ENCODE results near the gene FAM135A.
A peak's percentile ranks its signal among the peaks of the same experiment; 100 is the strongest.

The FAM135A gene

DNA sequence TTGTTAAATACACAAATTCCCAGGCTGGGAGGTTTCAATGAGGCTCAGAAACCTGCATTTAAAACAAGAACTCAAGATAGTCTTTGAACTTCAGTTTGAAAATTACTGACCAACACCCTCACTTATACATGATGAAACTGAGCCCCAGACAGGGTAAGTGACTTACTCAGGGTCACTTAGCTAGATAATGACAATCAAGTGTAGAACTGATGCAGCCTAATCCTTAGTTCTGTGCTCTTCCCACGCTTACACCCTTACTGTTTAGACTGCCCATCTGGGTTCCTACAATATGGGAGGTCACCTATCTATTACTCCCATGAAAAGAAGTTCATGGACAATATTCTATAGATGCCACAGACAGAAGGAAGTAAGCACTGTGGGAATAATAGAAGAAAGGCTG, 24.5 kb upstream of the FAM135A start:
- Mint-ChIP-seq H3K27ac (no peak overlapping the region), H3K36me3 (ENCODE audit: low read depth) (no peaks in the 10 kb centered on the region), H3K9me3 (no peaks in the 10 kb centered on the region), H3K4me3 (no peak overlapping the region), H3K4me1 (no peaks in the 10 kb centered on the region), H3K27me3 (peaks cover 14% of the 10 kb centered on the region)
- no peak for ATAC-seq
- DNase-seq = no peak

DNA sequence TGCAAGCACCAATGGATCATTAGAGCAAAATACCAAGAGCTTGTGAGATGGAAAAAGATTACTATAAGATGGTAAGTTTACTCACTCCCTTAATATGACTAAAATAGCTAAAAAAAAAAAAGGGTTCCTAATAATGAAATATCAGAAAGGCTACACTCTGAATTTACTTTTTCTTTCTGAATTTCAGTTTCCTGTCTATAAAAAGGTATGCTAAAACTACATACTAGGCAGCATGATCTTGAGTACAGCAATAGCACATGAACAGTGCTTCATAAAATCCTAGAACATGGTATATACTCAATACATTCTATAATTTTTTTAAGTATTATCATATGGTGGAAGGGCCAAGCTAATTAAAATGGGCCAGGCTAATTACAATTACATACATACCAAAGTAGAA, 24.0 kb upstream of the FAM135A start:
- no peaks in the 10 kb centered on the region for H3K9me3 Mint-ChIP-seq

DNA sequence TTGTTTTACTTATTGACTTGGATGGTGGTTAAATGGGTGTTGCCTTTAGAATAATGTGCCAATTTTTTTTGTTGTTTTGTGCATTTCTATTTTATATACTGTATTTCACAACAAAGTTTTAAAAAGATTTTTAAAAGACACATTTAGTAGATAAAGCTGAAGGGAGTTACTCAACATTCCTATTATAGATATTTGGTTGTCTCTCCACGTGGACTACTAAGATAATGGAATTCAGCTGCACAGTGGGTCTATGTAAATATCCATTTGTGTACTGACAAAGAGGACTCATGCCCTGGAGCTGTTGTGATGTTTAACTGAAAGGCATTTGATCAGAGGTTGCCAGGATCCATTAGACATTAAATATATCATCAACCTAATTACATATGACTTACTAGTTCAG, 23.2 kb upstream of the FAM135A start:
- no peak overlapping the region for H3K4me3 Mint-ChIP-seq
- no peak overlapping the region for H3K27ac Mint-ChIP-seq
- ATAC-seq = no peak
- no peaks in the 10 kb centered on the region for H3K9me3 Mint-ChIP-seq
- H3K4me1 Mint-ChIP-seq = no peaks in the 10 kb centered on the region
- no peaks in the 10 kb centered on the region for H3K36me3 Mint-ChIP-seq (ENCODE audit: low read depth)
- peaks cover 14% of the 10 kb centered on the region for H3K27me3 Mint-ChIP-seq
- DNase-seq = no peak

More for the DNA sequence above, 24.0 kb upstream of the FAM135A start:
- DNase-seq (no peak), ATAC-seq (no peak)
- Mint-ChIP-seq H3K36me3 (ENCODE audit: low read depth) (no peaks in the 10 kb centered on the region), H3K27me3 (peaks cover 11% of the 10 kb centered on the region), H3K27ac (no peak overlapping the region), H3K4me3 (no peak overlapping the region), H3K4me1 (no peaks in the 10 kb centered on the region)

DNA sequence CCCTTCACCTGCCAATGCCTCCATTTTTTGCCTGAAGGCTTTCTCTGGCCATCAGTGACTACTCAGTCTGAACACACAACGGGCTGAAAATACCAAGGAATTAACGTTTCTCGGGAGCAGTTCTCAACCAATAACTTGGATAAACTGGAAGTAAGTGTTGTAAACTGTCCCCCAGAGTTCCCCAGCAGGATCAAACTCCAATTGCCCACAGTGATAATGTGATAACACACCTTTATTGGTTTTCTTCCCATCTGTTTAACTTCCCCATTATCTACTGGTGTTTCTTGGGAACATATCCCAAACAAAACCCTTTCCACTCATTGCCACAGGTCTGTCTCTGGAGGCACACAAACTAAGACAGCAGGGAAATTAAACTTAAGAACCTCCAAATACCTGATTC, 21.8 kb upstream of the FAM135A start:
- Mint-ChIP-seq H3K27me3 (peaks cover 14% of the 10 kb centered on the region), H3K4me1 (no peaks in the 10 kb centered on the region), H3K4me3 (no peak overlapping the region), H3K36me3 (ENCODE audit: low read depth) (no peaks in the 10 kb centered on the region), H3K27ac (no peak overlapping the region), H3K9me3 (no peaks in the 10 kb centered on the region)
- no peak for DNase-seq
- ATAC-seq = no peak

DNA sequence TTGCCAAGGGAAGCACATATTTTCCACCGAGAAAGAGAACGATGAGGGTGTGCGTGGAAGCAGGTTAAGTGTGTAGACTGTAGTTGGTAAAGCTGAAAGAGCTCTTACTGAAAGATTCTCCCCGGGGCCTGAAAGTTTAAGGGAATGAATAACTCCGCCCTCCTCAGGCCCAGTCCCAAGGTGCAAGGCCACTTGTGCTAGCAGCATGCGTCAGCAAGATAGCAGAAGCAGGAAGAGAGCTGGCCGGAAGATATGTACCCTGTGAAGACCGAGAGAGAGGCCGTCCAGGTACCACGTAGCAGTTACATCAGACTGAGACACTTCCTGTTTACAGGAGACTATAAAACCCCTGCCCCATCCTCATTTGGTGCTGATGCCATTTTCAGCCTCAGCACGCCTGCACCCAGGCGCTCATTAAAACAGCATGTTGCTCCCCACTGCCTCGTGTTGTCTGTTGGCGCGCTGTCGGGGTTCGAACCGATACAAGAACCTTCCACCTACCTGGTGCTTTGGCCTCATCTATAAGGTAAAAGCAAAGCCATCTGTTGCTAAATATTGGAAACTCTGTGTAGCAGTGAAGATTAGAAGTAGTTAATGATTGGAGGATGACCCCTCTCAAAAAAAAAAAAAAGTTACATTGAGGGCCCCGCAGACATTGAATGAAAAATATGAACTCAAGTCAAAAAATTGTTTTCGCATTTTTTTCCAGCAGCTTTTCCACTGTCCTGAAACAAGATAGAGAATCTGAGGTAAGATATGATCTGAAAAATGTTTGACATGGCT, 18.6 kb upstream of the FAM135A start:
- no peak for ATAC-seq
- peaks cover 20% of the 10 kb centered on the region for H3K27me3 Mint-ChIP-seq
- no peaks in the 10 kb centered on the region for H3K9me3 Mint-ChIP-seq
- DNase-seq = no peak
- H3K4me3 Mint-ChIP-seq = no peak overlapping the region
- no peak overlapping the region for H3K27ac Mint-ChIP-seq
- no peaks in the 10 kb centered on the region for H3K36me3 Mint-ChIP-seq (ENCODE audit: low read depth)
- H3K4me1 Mint-ChIP-seq = no peaks in the 10 kb centered on the region

DNA sequence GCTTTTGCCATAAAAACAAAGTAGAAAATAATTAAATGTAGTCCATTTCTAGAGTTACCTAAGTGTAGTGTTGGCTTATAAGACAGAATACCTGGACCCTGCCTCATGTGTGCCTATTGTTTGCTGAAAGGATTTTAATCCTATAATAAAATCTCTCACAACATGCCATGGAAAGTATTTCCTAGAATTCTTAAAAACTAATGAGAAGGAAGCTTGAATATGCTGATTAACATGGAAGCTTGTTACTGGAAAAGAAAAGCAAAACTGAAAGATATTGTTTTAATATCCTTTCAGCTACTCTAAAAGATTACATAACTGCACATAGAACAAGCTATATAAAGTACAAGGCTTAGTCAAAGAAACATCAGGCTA, 18.0 kb upstream of the FAM135A start:
- H3K4me3 Mint-ChIP-seq = no peak overlapping the region
- ATAC-seq (no peak), DNase-seq (no peak)
- H3K27ac Mint-ChIP-seq = no peak overlapping the region
- no peaks in the 10 kb centered on the region for H3K4me1 Mint-ChIP-seq
- H3K9me3 Mint-ChIP-seq = no peaks in the 10 kb centered on the region
- H3K27me3 Mint-ChIP-seq = peaks cover 21% of the 10 kb centered on the region
- H3K36me3 Mint-ChIP-seq (ENCODE audit: low read depth) = no peaks in the 10 kb centered on the region

DNA sequence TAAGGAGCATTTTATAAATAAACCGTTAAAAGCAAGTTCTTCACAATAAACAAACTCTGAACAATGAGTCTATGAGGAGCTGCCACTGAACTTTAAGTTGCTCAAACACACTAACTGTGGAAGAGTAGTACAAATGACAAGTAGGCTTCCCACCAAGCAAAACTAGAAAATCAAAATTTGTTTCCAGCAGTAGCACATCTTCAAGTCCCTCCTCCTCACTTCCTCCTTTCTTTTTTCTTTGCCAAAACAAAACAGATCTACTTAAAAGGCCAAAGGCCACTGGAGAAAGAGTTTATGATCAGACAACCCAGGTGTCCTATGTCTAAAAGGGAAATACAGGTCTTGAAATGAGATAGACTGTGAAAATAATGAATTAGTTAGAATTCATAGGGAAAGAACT, 17.1 kb upstream of the FAM135A start:
- DNase-seq (no peak), ATAC-seq (no peak)
- H3K4me3 Mint-ChIP-seq = no peak overlapping the region
- no peaks in the 10 kb centered on the region for H3K36me3 Mint-ChIP-seq (ENCODE audit: low read depth)
- no peak overlapping the region for H3K27ac Mint-ChIP-seq
- H3K27me3 Mint-ChIP-seq = peaks cover 21% of the 10 kb centered on the region
- no peaks in the 10 kb centered on the region for H3K4me1 Mint-ChIP-seq
- no peaks in the 10 kb centered on the region for H3K9me3 Mint-ChIP-seq

DNA sequence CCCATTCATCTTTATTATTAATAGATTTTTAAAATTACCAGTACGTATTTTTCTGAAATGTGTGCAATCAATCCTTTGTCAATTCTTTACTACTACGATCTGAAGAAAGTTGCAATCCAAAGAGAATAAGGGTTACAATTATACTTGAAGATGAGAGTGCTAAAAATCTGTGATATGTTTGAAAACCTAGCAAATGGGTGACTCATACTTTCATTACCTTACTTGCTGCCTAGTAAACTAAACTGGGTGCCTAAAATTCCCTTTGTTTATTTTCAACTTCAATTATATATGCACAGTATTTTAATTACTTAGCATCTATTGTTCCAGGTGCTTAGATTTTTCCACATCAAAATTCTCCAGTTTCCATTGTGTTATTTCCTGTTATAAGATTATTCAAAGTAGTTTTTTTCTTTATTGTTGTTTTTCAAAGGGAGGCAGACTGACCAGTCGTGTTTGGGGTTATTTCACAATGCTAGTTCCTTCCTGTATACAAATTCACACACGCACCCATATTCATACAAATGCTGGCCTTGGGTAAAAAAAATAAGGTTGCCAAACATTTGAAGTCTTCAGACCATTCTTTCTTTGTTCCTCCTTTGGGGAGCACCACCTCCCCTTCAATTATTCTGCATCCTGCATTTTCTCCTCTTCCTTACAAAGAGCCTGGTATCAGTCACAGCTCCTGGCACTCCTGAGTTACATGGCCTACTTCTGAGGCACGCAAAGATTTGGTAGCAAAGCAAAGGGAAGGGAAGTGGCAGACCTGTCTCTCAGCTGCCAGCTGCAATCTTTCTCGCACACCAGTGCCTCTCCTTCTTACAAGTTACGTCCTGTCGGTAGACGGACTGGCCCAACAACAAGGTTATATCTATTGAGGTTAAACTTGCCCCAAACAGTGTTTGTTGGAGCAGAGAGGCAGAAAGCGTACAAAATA, 16.2 kb upstream of the FAM135A start:
- Mint-ChIP-seq H3K4me3 (no peak overlapping the region), H3K27me3 (peaks cover 19% of the 10 kb centered on the region), H3K36me3 (ENCODE audit: low read depth) (no peaks in the 10 kb centered on the region), H3K27ac (no peak overlapping the region), H3K4me1 (no peaks in the 10 kb centered on the region), H3K9me3 (no peaks in the 10 kb centered on the region)
- DNase-seq (no peak), ATAC-seq (no peak)

DNA sequence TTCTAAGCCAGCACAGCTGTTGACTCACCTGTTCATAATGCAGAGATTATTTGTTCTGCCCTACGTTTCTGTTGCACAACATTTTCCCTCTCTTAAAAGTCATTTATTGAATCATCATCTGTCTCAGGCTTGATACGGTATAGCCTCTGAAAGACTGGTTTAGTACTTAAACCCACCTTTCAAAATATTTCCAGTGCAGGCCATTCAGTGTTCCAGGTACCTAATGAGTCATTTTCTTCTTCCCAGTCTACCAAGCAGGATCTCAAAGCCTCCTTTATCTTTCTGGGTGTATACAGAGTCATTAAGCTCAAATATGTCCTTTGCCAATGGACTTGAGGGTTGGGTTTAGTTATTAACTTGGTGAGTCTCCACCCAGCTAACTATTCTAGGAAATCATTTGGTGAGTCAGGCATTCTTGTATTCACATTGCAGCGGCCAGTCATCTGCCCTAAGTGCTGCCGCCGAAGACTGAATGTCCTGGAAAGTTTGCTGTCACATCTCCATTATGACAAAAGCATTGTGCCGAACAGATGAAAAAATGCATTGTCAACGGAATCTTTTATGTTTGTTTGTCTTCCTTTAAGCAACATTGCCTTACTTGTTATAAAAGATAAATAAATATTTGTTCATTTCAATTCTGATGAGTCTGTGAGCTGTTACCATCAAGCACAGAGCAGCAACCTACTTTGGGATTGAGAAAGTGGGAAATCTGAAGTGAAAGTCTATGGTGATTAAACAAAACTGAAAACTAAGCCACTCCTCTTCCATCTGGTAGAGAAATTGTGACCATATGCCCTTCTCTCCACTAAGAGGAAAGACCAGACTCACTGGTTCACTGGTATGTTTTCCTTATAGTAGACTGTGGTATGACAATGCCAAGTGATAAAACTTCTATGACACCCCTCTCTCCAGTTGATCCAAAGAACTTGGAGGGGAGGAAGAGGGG, 14.3 kb upstream of the FAM135A start:
- H3K27ac Mint-ChIP-seq = no peak overlapping the region
- DNase-seq (no peak), ATAC-seq (peak; percentile 46)
- H3K27me3 Mint-ChIP-seq = peaks cover 18% of the 10 kb centered on the region
- H3K36me3 Mint-ChIP-seq (ENCODE audit: low read depth) = no peaks in the 10 kb centered on the region
- no peak overlapping the region for H3K4me3 Mint-ChIP-seq
- H3K9me3 Mint-ChIP-seq = no peaks in the 10 kb centered on the region
- H3K4me1 Mint-ChIP-seq = no peaks in the 10 kb centered on the region

DNA sequence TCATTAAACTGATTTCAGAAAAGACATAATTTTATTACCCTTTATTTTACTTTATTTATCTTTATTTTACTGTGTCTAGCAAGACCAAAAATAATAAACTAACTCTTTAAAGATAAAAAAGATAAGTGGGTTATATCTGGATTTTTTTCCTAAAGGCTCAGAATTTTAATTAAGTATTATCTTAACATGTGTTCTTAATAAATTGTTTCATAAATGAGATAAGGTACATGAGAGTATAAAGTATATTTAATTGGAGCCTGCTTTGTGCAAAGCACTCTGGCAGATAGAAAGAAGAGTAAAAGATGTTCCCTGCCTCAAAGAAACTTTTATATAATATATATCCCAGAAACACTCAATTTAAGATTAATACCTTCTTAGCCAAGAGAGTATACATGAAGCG, 8.7 kb upstream of the FAM135A start:
- no peak for ATAC-seq
- H3K27me3 Mint-ChIP-seq = peaks cover 9% of the 10 kb centered on the region
- no peak overlapping the region for H3K4me3 Mint-ChIP-seq
- DNase-seq = no peak
- no peaks in the 10 kb centered on the region for H3K9me3 Mint-ChIP-seq
- H3K4me1 Mint-ChIP-seq = peaks cover 6% of the 10 kb centered on the region
- no peak overlapping the region for H3K27ac Mint-ChIP-seq
- H3K36me3 Mint-ChIP-seq (ENCODE audit: low read depth) = no peaks in the 10 kb centered on the region

DNA sequence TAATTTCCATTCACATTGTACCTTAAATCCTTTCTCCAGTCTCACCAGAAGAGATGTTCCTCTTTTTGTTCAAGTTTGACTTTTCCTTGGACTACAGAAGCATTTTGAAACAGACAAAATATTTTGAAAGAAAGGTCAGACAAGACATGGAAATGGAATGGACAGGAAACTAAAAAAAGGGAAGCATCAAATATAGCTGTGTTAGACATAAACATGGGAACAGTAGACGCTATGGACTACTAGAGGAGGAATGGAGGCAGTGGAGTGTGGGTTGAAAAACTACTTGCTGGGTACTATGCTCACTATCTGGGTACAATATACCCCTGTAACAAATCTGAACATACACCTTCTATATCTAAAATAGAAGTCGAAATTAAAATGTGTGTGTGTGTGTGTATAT, 4.1 kb upstream of the FAM135A start:
- no peak overlapping the region for H3K4me3 Mint-ChIP-seq
- peaks cover 20% of the 10 kb centered on the region for H3K4me1 Mint-ChIP-seq
- H3K27ac Mint-ChIP-seq = no peak overlapping the region
- H3K36me3 Mint-ChIP-seq (ENCODE audit: low read depth) = peaks cover 2% of the 10 kb centered on the region
- H3K9me3 Mint-ChIP-seq = no peaks in the 10 kb centered on the region
- no peak for DNase-seq
- H3K27me3 Mint-ChIP-seq = peaks cover 5% of the 10 kb centered on the region
- ATAC-seq = no peak

DNA sequence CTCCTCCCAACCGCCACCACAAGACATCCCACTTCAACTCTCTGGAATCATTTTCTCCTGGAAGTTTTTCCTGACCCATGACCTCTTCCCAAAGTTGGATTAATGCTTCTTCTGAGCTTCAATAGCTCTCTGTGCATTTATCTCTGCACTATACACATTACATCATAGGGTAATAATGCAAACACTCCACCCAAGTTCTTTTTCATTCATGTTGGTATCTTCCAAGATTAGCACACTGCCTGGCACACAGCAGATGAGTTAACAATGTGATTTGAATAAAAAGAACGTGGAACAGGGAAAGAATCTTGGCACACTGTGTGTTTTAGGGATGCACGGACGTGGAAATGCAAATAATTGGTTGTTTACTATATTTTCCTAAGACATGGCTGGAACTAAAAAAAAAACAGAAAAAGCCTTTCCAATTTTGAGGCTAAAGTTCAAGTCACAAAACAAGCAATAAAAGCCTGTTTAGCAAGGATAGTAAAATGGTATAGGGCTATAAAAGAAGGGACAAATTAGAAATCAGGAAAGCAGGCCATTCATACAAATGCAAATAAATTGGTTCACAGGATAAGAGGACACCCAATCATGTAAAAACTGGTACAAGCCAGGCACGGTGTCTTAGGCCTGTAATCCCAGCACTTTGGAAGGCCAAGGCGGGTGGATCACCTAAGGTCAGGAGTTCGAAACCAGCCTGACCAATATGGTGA, 1.6 kb upstream of the FAM135A start:
- DNase-seq (no peak), ATAC-seq (no peak)
- Mint-ChIP-seq H3K4me3 (peak overlapping the region; percentile 99), H3K36me3 (ENCODE audit: low read depth) (peaks cover 5% of the 10 kb centered on the region), H3K27me3 (peaks cover 6% of the 10 kb centered on the region), H3K4me1 (peaks cover 31% of the 10 kb centered on the region), H3K27ac (no peak overlapping the region), H3K9me3 (no peaks in the 10 kb centered on the region)

DNA sequence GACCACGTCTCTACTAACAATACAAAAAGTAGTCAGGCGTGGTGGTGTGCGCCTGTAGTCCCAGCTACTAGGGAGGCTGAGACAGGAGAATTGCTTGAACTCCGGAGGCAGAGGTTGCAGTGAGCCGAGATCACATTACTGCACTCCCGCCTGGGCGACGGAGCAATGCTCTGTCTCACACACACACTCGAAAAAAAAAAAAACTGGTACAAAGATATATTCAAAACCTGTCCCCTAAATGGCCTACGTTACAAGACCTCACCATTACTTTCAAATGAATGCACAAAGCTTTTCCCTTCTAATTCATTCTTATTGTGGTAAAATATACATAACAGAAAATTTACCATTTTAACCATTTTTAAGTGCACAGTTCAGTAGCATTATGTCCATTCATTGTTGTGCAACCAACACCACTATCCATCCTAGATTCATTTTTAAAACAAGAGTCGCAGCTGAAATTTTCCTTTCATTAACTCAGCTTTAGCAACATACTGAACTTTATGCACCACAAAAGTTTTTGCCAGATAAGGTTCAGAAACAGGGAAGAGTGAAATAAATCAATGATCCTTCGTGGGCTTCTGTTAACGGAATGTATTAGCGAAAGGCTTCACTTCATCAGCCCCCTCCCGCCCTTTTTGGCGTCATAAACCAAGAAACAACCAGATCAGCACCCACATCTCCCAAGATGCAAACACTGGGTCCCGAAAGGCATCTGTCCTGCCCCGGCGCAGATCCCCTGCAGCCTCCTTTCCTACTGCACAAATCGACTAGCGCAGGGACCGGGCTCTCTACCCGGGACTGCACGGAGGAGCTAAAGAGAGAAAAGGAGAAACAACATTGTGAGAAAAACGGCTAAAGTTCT, 825 bp upstream of the FAM135A start:
- DNase-seq = peak; percentile 2
- H3K36me3 Mint-ChIP-seq (ENCODE audit: low read depth) = peaks cover 5% of the 10 kb centered on the region
- no peaks in the 10 kb centered on the region for H3K9me3 Mint-ChIP-seq
- peaks cover 29% of the 10 kb centered on the region for H3K4me1 Mint-ChIP-seq
- peak overlapping the region; percentile 83 for H3K27ac Mint-ChIP-seq
- peaks cover 6% of the 10 kb centered on the region for H3K27me3 Mint-ChIP-seq
- ATAC-seq = peak; percentile 5
- H3K4me3 Mint-ChIP-seq = peak overlapping the region; percentile 99
